GM12891 (cell line): ENCODE results near the gene CLTRN.

Source experiments
- POLR2A ChIP-seq: IDR thresholded peaks from 2 replicates; pipeline ENCODE4 v1.6.1; 2011; ENCODE audit warnings: low read depth, low read length, control low read depth
- POLR2AphosphoS5 ChIP-seq: IDR thresholded peaks from 2 replicates; pipeline ENCODE4 v1.6.1; 2011; ENCODE audit warnings: low read depth, low read length, control low read depth
- TAF1 ChIP-seq: IDR thresholded peaks from 2 replicates; pipeline ENCODE4 v1.6.1; 2011; ENCODE audit warnings: low read depth, low read length, control low read depth

GRCh38 chrX:15646543-15646942 is 18.1 kb downstream of the CLTRN start:
- TF ChIP-seq POLR2A (no peak), POLR2AphosphoS5 (no peak), TAF1 (no peak)
